Activated CD4-positive, alpha-beta T cell treated with anti-CD3 and anti-CD28 coated beads for 1 hour (primary cell): ENCODE results near the gene MCM3.

Experiments used
- DNase-seq: peaks from one replicate; pipeline ENCODE4 v3.0.0-alpha.2; 2020

MCM3 gene

DNA sequence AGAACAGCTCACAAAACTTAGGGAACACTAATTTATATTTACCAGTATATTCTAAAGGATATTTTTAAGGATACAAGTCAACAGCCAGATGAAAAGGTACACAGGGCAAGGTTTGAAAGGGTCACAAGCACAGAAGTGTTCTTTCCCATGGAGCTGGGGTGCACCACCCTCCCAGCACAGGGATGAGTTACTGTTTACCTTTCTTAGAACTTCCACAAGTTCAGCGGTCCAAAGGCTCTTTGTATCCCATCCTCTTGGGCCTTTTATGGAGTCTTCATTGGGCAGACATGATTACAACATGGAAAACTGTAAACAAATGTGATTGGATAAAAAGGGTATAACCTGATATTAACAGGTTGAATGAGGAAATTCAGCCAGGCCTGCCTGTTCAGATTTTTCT lies 39.1 kb downstream of the MCM3 start:
- DNase-seq = no peak

DNA sequence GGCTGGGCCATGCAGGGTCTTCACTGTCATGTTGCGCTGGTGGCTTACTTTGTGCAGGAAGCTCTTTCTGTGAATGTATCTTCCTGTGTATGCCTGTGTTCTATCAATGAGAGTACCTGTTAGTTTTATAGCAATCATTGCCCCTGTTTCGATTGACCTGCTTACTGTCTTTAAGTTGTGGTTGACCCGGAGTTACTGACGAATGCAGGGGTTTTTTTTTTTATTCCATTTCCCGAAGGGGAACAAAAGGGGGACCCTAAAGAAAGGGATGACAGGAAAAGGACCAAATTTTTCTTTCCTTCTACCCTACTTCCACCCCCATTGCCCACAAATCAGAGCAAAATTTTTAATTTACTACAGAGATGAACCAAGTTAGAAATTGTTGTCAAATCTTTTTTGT lies 40.1 kb downstream of the MCM3 start, which contains the start of gene IL17F:
Gene IL17F (minus strand): TSS at position 101 of the 400 bp plus-strand sequence. CDS start 71 bp downstream, at position 30.
- no peak for DNase-seq

DNA sequence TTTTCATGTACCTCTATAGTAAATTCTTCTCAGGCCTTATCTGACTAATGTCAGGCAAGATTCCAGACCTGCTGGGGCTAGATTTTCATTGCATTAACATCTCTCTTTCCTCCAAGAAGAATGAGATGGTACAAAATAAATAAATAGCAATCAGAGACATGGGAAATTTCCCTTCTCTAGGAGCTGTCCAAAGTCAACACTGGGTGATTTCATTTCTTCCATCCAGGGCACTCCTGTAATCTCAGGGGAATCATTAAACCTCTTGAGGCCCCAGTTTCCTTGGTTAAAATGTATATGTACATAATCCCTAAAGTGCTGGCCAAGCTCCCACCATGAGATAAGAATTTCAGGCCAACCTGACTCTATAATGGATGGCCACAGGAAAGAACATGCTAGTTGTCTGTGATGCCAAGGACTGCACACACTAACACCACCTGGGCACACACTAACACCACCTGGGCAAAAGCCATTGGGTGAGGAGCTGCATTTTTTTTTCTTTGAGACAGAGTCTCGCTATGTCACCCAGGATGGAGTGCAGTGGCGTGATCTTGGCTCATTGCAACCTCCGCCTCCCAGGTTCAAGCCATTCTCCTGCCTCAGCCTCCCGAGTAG lies 41.2 kb downstream of the MCM3 start:
- DNase-seq = no peak

DNA sequence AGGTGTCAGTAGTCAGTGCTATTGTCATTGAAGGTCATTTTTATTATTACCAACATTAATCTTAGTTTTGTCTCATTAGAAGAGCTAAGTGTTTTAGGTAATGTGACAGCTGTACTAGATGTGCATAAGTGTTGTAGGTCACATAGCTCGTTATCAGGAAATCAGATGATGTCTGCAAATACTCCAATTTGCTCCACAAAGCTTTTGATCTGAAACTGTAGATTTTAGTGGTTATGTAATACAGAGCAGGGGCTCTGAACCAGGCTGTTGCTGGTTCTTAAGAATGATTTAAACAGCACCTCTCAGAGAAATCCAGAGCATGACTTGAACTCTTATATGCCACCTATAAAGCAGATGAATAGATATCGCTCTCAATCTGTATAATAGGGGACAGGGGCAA lies 42.7 kb downstream of the MCM3 start:
- no peak for DNase-seq

DNA sequence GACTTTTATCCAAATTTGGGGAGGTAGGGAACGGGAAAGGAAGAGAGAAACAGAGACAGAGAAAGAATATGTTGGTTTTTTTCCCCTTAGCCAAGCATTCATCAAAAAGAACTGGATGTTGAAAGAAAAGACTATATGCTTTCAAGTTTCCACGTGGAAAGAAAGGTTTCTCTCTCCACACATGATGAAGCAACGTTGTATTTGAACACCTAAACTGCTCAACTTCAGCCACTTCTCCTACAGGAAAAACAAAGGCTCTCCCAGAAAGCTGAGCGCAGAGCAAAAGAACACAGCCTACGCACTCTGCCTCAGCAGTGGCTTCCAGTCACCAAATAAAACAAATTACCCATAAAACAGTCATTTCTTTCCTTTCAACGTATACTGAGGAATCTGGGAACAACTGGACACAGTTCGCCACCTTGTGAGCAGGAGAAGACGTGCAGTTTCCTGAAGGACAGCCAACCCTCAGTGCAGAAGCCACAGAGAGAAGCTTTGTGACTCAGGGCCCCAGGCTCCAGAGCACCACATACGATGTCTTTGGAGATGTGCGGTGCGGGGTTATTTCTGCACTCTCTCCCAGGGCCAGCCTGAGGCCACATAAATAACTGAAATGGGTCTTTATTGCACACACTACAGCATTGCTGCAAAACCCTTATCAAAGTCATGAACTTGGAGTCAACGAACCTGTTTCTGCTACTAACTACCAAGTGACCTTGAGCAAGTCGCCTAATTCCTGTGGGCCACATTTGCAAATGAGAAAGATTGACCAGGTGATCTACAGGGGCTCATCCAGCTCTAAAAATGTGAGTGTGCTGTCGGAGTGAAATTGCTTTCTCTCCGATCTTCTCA lies 50.3 kb downstream of the MCM3 start:
- no peak for DNase-seq

DNA sequence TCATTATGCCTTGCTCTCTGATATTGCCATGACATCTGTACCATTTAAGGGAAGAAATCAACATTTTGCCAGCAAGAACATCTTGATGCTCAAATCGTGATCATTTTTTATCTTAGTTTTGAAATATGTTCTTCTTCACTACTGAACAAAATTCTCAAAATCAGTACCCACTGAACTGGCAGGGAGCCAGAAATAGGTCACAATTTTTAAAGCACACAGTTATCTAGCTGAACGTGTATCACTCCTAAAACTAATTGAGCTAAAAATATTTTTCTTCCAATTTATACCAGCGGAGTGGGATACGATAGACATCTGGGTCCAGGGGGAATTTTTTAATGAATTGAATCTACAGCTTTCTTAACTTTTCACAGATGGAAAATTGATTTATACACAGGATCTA lies 51.5 kb downstream of the MCM3 start:
- DNase-seq = no peak

DNA sequence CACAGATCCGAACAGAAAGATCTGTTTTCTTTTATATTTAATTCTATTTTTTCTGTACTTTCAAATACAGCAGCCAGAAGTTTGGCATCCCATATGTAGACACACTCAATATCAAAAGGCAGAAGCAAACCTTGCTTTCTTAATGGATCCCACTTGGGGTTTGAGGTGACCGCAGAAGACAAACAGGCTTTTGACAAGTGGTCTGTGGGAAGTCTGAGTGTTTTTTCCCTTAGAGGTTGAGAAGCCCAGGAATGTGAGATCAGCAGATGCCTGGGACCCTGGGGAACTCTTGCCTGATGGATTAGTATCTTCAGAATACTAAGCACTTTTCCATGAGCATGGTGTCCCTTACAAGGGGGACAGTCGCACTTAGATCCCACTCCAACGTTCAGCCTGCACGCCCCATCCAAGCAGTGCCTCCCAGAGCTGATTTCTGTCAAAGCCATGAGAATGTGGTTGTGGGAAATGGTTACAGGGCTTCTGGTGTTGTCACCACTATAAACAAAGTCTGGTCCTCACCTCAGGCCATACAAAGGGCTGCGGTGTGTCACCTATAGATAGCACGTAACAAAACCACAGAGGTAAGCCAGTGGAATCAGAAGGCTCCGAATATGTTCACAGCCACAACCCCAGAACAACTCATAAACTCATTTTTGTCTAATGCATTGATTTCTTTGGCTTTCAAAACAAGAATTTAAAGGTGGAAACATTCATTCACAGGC lies 53.0 kb downstream of the MCM3 start:
- no peak for DNase-seq

DNA sequence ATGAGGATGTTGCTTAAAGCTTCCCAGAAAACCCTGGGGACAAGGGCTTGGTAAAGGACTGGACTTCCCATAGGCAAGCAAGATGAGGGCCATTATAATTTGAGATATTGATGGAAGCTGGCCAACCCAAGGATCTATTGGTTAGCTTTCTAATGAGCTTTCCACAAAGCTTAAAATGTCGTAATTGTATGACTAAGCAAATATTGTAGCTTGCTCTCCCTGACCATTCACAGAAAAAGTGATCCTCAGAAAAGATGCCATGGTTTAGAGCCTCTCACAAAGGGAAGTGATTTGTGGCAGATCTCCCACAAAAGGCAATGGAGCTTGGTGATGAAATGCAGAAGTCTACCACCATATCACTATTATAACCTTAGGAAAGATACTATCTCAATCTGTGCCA lies 53.9 kb downstream of the MCM3 start:
- DNase-seq = no peak

DNA sequence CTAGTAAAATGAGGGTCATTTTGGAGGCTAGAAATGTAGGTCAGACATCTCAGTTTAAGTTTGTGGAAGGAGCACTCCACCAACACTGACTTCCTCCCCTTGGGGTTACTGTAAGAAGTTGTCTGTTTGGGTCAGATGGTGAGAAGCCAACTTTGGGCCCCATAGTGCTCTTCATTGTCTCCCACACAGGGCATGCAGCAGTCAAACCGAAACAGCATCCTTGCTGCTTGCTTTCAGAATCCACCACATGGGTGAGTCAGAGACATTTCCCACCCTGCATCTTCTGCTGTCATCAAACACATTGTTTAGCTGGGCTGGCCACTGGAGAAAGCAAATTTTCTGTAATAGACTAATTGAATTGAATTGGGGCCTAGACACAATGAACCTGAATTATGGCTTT lies 57.0 kb downstream of the MCM3 start:
- DNase-seq = no peak

DNA sequence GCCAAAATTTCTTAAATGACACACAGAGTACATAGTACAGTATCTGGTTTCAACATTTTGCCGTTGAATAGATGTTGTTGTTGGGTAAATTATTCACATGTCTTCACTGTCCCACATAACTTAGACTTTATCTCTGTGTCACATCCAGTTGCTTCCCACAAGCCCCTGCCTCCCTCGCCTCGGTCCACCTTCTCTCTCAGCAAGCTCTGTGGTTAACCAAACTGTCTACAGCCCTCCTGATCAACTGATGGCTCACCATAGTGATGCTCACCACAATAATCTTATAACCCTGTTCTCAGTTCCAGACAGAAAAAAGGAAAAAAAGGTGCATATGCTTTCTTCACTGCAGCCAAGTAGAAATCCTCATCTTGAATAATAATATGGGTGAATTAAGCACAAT lies 63.2 kb downstream of the MCM3 start:
- DNase-seq = no peak

DNA sequence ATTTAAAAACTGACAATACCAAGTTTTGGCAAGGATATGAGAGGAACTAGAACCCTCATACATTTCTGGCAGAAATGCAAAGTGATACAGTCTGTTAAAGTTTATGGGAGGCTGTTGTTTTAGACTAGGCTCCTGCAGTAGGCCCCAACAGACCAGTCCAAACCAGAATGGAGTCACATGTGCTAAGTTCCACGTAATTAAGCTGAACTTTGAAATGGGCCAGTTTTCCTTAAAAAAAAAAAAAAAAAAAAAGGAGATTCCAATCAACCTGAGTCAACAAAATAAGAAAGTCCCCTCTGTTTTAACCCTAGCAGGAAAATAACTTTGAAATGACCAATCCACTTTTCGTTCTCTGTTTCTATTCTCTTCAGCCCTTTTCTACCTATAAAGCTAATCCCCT lies 66.8 kb downstream of the MCM3 start:
- no peak for DNase-seq

DNA sequence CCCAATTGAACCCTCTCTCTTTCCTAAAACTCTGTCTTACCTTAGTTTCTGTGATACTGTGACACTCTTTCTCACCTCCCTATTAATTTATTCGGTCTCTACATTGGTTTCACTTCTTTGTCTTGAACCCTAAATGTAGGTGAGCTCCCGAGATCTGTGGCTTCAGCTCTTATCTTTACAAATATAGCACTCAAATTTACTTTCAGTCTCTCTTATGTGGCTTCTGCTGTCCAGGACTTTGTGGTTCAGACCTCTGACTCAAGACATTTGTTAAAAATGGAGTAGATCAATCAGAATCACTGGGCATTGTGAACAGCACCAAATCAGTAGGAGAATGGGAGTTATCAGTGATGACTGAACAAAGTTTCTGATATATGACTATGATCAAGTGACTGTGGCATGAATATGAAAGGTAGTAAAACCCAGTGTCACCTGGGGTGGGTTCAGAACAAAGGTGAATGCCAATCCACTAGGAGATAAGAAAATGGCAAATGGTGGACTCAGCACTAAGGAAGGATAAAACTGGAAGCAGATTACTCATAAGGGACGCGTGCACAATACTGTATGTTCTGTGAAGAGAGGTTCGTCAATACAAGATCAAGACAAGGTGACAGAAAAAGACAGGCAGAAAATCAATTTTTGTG lies 67.5 kb downstream of the MCM3 start:
- no peak for DNase-seq

DNA sequence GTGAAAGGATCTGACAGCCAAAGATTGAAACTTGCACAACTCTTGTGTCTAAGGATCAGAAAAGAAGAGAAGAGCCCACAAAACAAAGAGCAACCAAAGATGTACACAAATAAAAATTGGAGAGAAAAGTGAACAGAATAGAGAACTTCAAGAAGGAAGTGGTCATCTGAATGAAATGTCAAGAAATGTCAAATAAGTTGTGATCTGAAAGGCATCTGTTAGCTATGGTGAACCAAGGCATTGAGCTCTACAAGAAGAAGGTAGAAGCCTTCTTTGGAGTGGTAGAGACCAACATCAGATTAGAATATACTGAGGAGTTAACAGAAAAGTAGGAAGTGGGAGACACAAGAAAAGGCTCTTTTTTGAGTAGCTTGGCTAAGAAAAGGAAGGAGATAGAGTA lies 68.8 kb downstream of the MCM3 start:
- DNase-seq = no peak
